Measurements from ENCODE around the gene PARL.

DNA sequence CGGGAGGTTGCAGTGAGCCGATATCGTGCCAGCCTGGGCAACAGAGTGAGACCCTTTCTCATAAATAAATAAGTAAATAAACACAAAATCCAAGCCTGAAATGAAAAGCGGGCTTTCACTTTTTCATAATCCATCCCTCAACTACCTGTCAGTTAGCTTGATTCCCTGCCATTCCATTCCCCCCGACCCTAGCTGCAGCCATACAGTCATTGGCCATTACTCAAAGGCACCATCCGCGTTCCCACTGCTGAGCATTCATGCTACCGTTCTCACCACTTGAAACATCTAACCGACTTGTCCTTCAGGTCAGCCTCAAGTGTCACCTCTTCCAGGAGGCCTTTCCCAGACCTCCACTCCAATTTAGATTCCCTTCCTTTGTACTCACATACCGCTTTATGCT, 1.1 kb upstream of the PARL start:
- no peak for TF ChIP-seq EZH2 (IDR thresholded peaks at IDR 0.05; ENCODE audit: borderline replicate concordance, insufficient read depth, low read depth, low read length, poor library complexity, severe bottlenecking)
- TF ChIP-seq, protein P1, sequence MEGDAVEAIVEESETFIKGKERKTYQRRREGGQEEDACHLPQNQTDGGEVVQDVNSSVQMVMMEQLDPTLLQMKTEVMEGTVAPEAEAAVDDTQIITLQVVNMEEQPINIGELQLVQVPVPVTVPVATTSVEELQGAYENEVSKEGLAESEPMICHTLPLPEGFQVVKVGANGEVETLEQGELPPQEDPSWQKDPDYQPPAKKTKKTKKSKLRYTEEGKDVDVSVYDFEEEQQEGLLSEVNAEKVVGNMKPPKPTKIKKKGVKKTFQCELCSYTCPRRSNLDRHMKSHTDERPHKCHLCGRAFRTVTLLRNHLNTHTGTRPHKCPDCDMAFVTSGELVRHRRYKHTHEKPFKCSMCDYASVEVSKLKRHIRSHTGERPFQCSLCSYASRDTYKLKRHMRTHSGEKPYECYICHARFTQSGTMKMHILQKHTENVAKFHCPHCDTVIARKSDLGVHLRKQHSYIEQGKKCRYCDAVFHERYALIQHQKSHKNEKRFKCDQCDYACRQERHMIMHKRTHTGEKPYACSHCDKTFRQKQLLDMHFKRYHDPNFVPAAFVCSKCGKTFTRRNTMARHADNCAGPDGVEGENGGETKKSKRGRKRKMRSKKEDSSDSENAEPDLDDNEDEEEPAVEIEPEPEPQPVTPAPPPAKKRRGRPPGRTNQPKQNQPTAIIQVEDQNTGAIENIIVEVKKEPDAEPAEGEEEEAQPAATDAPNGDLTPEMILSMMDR (IDR thresholded peaks at IDR 0.05) = no peak
